Ureter (tissue), 1 donor: ENCODE measurements around the gene SIRT3. TPM values are rescaled to one million over a fixed set of nuclear protein-coding genes. Genes with fewer than 3 reads are reported as not detected.

Experiments
- DNase-seq: peaks from one replicate; pipeline ENCODE4 v3.0.0-alpha.2; 2020; ENCODE audit warnings: low spot score
- total RNA-seq: library from RNA; stranded (reverse); gene quantifications from one replicate; pipeline ENCODE4 v1.2.4, GENCODE V29; 2023
- donor health status: DM: yes; HTN: yes; CAD: no.

The SIRT3 gene
- total RNA-seq: 13.9 TPM

GRCh38 chr11:235997-236773 is at the start of gene SIRT3:
SIRT3 (minus strand) TSS chr11:236342; CDS start chr11:236328, 14 bp downstream.
- peak; percentile 85 for DNase-seq

GRCh38 chr11:285894-286220 is 49.7 kb upstream of the SIRT3 start:
- peak; percentile 41 for DNase-seq

GRCh38 chr11:285021-285893 is 49.1 kb upstream of the SIRT3 start:
- DNase-seq: peak; percentile 39

DNA sequence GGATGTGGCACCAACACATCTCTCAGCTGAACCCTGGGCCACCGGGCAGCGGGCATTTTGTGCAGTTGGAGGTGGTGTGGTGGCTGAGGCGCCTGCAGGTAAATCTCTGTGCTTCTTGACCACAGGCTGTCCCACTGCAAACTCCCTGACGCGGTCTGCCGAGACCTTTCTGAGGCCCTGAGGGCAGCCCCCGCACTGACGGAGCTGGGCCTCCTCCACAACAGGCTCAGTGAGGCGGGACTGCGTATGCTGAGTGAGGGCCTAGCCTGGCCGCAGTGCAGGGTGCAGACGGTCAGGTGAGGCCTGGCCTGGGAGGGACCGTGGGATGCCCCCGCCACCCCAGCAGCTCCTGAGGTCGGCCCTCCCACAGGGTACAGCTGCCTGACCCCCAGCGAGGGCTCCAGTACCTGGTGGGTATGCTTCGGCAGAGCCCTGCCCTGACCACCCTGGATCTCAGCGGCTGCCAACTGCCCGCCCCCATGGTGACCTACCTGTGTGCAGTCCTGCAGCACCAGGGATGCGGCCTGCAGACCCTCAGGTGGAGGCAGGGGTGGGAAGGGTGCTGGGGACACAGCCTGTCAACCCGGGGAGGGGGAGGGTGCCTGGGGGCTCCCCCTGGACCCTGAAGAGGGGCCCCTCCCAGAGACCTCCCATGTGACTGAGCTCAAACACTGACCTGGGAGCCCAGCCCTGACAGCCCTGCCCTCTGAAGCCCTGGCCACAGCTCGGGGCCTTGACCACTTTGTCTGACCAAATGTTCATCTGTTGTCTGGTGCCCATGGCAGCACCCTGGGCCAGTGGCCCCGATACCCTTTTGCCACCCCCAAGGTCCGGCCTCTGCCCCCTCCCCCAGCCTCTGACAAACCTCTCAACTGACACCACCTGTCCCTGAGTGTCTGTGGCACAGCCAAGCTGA is 48.2 kb upstream of the SIRT3 start:
- peak; percentile 41 for DNase-seq

DNA sequence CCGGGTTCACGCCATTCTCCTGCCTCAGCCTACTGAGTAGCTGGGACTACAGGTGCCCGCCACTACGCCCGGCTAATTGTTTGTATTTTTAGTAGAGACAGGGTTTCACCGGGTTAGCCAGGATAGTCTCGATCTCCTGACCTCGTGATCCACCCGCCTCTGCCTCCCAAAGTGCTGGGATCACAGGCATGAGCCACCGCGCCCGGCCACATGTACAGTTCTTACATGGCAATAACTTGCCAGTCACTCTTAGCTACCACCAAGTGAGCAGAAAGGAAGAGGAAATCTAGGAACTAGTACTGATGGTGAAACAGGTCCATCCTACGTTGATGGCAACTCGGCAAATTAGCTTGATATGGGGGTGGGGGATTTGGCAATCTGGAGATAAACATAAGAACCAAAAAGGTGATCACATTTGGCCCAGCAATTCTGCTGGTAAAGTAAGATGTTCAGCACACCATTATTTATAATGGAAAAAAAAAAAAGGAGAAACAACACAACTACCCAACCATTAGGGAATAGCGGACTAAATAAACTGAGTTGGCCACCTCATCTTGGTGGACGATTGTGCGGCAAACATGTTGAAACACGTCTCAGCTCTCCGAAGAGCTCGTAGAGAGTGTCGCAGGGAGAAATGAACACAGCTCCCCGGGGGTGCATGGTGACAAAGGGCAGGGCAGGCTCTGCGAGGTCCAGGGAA is 47.4 kb upstream of the SIRT3 start:
- no peak for DNase-seq

DNA sequence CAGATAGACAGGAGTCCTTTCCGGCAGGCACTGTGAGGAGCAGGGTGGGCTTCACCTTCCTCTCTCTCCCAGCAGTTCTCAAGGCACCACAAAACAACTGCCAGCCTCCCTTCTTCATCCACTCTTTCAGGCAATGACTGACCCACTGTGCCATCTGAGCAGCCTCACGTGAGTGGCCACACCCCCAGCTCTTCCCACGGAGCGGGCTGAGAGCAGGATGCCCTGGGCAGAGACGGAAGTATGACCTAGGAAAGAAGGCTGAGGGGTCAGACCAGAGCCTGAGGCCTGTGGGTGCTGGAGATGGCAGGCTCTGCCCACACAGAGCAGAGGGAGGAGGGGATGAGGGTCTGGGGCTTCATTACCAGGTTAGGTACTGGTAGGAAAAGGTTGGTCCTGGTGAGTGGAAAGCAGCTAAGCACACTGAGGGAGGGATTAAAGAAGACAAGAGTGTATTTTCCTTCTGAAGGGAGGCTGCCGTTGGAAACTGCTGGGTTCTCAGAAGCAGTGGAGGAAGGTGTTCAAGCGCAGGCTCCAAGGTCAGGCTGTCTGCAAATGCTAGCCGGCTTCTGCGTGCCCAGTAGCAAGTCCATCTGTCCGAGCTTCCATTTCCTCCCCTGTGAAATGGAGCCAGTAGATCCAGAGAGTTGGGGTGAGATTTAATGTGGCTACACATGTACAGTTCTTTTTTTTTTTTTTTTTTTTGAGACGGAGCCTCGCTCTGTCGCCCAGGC is 46.7 kb upstream of the SIRT3 start:
- DNase-seq: no peak

DNA sequence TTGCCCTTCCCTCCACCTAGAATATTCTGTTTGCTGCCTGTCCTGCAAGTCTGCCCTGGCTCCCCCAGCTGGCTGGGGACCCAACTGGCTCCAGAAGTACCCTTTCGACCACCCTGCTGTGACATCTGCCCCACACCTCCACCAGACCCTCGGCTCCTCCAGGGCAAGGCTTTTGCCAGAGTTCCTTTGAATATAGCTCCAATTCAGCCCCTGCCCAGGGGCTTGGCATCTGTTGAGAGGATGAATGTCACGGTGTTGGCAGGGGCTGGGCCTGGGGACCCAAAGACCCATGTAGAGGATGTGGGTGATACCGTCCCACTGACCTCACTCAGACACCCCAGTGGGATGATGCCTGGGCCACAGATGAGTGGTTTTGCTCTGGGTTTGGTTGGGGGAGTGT is 46.0 kb upstream of the SIRT3 start:
- peak; percentile 44 for DNase-seq

DNA sequence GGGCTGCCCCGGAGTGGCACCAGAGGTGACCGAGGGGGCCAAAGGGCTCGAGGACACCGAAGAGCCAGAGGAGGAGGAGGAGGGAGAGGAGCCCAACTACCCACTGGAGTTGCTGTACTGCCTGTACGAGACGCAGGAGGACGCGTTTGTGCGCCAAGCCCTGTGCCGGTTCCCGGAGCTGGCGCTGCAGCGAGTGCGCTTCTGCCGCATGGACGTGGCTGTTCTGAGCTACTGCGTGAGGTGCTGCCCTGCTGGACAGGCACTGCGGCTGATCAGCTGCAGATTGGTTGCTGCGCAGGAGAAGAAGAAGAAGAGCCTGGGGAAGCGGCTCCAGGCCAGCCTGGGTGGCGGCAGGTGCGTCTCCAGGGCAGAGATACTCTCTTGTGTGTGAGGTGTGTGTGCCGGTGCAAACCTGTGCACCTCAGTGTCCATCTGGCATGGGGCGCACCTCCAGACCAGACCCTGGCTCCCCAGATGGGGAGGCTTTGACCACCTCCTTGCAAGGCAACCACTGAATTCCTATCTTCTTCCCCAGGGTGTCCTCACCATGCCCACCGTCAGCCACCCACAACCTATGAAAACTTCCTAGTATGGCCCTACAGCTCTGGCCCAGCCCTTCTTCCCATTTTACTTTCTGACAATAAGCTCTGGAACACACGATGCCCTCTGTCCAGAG is 45.5 kb upstream of the SIRT3 start:
- peak; percentile 39 for DNase-seq

DNA sequence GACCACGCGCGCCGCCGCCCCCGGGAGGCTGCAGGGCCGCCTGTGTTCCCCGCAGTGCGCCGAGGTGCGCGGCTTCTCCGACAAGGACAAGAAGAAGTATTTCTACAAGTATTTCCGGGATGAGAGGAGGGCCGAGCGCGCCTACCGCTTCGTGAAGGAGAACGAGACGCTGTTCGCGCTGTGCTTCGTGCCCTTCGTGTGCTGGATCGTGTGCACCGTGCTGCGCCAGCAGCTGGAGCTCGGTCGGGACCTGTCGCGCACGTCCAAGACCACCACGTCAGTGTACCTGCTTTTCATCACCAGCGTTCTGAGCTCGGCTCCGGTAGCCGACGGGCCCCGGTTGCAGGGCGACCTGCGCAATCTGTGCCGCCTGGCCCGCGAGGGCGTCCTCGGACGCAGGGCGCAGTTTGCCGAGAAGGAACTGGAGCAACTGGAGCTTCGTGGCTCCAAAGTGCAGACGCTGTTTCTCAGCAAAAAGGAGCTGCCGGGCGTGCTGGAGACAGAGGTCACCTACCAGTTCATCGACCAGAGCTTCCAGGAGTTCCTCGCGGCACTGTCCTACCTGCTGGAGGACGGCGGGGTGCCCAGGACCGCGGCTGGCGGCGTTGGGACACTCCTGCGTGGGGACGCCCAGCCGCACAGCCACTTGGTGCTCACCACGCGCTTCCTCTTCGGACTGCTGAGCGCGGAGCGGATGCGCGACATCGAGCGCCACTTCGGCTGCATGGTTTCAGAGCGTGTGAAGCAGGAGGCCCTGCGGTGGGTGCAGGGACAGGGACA is 44.8 kb upstream of the SIRT3 start:
- peak; percentile 44 for DNase-seq

DNA sequence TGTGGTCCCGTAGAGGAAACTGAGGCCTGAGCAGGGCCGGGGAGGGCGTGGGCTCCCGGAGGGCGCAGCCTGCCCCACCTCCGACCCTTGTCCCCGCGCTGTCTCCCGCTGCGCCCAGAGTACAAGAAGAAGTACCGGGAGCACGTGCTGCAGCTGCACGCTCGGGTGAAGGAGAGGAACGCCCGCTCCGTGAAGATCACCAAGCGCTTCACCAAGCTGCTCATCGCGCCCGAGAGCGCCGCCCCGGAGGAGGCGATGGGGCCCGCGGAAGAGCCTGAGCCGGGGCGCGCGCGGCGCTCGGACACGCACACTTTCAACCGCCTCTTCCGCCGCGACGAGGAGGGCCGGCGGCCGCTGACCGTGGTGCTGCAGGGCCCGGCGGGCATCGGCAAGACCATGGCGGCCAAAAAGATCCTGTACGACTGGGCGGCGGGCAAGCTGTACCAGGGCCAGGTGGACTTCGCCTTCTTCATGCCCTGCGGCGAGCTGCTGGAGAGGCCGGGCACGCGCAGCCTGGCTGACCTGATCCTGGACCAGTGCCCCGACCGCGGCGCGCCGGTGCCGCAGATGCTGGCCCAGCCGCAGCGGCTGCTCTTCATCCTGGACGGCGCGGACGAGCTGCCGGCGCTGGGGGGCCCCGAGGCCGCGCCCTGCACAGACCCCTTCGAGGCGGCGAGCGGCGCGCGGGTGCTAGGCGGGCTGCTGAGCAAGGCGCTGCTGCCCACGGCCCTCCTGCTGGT is 44.0 kb upstream of the SIRT3 start:
- peak; percentile 42 for DNase-seq

DNA sequence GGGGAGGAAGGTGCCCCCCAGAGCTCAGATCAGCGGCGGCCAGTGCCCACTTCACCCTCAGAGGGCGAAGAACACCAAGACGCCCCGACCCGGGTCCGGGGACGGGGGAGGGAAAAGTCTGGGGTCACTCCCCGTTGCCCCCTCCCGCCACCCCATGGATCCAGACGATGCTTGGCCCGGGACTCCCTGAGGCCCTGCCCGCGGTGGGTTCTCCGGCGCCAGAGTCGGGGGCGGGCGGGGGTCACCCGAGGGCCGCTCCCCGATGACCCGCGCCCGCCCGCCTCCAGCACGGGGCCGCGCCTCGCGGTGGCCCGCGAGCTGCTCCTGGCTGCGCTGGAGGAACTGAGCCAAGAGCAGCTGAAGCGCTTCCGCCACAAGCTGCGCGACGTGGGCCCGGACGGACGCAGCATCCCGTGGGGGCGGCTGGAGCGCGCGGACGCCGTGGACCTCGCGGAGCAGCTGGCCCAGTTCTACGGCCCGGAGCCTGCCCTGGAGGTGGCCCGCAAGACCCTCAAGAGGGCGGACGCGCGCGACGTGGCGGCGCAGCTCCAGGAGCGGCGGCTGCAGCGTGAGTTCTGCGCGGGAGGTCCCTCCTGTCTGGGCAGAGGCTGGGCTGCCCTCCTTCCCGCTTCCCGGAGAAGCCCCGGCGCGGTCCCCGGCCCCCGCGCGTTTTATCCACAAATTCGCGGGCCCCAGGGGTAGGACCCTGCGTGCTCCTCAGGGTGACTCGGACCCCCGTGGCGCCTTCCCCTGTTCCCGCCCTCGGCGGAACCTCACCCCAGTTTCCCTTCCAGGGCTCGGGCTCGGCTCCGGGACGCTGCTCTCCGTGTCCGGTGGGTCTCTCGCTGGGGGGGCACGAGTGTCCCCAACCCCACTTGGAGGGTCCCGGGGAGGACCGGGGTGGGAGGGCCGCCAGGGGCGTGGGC is 43.2 kb upstream of the SIRT3 start:
- DNase-seq: peak; percentile 42

- DNase-seq: peak; percentile 40
These were observed 42.1 kb upstream of the SIRT3 start, which contains the start of gene NLRP6 for GRCh38 chr11:278001-278951. NLRP6 (plus strand) TSS chr11:278407; CDS start chr11:278570, 163 bp downstream.

- DNase-seq: no peak
These were observed 40.1 kb upstream of the SIRT3 start for GRCh38 chr11:276219-276618.

- no peak for DNase-seq
These were observed 36.7 kb upstream of the SIRT3 start for GRCh38 chr11:272931-273198.

- DNase-seq: no peak
These were observed 36.2 kb upstream of the SIRT3 start for GRCh38 chr11:272195-272930.

GRCh38 chr11:271319-271715 is 35.2 kb upstream of the SIRT3 start:
- DNase-seq: no peak
